Spinal cord (tissue), 10 donors: Measurements from ENCODE around the gene ISCU. TPM values are rescaled to one million over a fixed set of nuclear protein-coding genes. Genes with fewer than 3 reads are reported as not detected.
A peak's percentile ranks its signal among the peaks of the same experiment; 100 is the strongest.

ENCODE experiments used
- DNase-seq, 6 donors: peaks; one replicate each; pipeline versions ENCODE4 v3.0.0 to v3.0.0-alpha.2; 2013 to 2015; ENCODE audit warnings: low spot score in 6 of 6, low read depth in 4 of 6
- H3K27ac ChIP-seq: one replicate; pipeline ENCODE4 v1.5.1; 2013; ENCODE audit warnings: low read depth, low read length, control low read depth
- H3K27me3 ChIP-seq: one replicate; pipeline ENCODE4 v1.6.1; 2013; ENCODE audit warnings: low read length; ENCODE audit not compliant: control insufficient read depth, insufficient read depth
- H3K36me3 ChIP-seq: one replicate; pipeline ENCODE4 v1.6.1; 2013; ENCODE audit warnings: low read length; ENCODE audit not compliant: control insufficient read depth, insufficient read depth
- H3K4me1 ChIP-seq: one replicate; pipeline ENCODE4 v1.6.1; 2013; ENCODE audit warnings: low read length; ENCODE audit not compliant: control insufficient read depth, insufficient read depth
- H3K4me3 ChIP-seq: one replicate; pipeline ENCODE4 v1.5.1; 2013; ENCODE audit warnings: low read depth, low read length, control low read depth
- H3K9me3 ChIP-seq: one replicate; pipeline ENCODE4 v1.6.1; 2013; ENCODE audit warnings: low read length; ENCODE audit not compliant: control insufficient read depth, insufficient read depth
- WGBS: methylation state at CpG from one replicate; pipeline ENCODE4 v1.1.5; 2013; ENCODE audit warnings: missing lambda C conversion rate; ENCODE audit not compliant: insufficient coverage; 5-methylcytosine and 5-hydroxymethylcytosine counted together
- polyA plus RNA-seq, 2 donors: library from polyadenylated mRNA; unstranded; fragments of 120-200 nt; gene quantifications; one replicate each; pipeline ENCODE4 v1.2.1, GENCODE V29; 2013; ENCODE audit not compliant: insufficient read length in 2 of 2
- total RNA-seq, 2 donors: library from RNA; depleted of rRNA in 1 of 2; stranded (reverse); fragments of 120-200 nt in 1 of 2; fragments of >200 nt in 1 of 2; gene quantifications; one replicate each; pipeline versions ENCODE4 v1.2.3 to v1.2.4, GENCODE V29; 2013 to 2014
- donor health status: healthy.

ISCU gene
- total and polyA plus RNA-seq, 4 donors, result 90.9 to 112 (median 108) TPM

DNA sequence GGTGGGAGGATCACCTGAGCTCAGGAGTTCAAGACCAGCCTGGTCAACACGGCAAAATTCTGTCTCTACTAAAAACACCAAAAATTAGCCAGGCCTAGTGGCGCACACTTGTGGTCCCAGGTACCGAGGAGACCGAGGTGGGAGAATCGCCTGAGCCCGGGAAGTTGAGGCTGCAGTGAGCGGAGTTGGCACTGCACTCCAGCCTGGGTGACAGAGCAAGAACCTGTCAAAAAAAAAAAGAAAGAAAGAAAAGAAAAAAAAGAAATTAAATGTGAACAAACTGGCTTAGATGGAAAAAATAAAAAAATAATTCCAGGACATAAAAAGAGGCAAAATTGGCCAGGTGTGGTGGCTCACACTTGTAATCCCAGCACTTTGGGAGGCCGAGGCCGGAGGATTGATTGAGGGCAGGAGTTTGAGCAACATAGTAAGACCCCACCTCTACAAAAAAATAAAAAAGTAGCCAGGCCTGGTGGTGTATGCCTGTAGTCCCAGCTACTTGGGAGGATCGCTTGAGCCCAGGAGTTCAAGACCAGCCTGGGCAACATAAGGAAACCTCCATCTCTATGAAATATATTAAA, 32.0 kb downstream of the ISCU start:
- no peaks in the 10 kb centered on the region for H3K9me3 ChIP-seq
- H3K4me1 ChIP-seq, result peaks cover 14% of the 10 kb centered on the region

GRCh38 chr12:108594960-108595710, 32.7 kb downstream of the ISCU start:
- H3K4me3 ChIP-seq, result no peak overlapping the region
- no peaks in the 10 kb centered on the region for H3K27me3 ChIP-seq
- no peak for DNase-seq
- no peaks in the 10 kb centered on the region for H3K36me3 ChIP-seq
- no peaks in the 10 kb centered on the region for H3K9me3 ChIP-seq
- H3K27ac ChIP-seq, result no peak overlapping the region
- H3K4me1 ChIP-seq, result peaks cover 9% of the 10 kb centered on the region
- 96% methylated on average over 6 of the region's 7 CpGs for WGBS

More for the DNA sequence above, 32.0 kb downstream of the ISCU start:
- no peak overlapping the region for H3K4me3 ChIP-seq
- H3K27ac ChIP-seq, result no peak overlapping the region
- no peaks in the 10 kb centered on the region for H3K27me3 ChIP-seq
- 100% methylated on average over 2 of the region's 10 CpGs for WGBS
- H3K36me3 ChIP-seq, result no peaks in the 10 kb centered on the region
- no peak for DNase-seq

DNA sequence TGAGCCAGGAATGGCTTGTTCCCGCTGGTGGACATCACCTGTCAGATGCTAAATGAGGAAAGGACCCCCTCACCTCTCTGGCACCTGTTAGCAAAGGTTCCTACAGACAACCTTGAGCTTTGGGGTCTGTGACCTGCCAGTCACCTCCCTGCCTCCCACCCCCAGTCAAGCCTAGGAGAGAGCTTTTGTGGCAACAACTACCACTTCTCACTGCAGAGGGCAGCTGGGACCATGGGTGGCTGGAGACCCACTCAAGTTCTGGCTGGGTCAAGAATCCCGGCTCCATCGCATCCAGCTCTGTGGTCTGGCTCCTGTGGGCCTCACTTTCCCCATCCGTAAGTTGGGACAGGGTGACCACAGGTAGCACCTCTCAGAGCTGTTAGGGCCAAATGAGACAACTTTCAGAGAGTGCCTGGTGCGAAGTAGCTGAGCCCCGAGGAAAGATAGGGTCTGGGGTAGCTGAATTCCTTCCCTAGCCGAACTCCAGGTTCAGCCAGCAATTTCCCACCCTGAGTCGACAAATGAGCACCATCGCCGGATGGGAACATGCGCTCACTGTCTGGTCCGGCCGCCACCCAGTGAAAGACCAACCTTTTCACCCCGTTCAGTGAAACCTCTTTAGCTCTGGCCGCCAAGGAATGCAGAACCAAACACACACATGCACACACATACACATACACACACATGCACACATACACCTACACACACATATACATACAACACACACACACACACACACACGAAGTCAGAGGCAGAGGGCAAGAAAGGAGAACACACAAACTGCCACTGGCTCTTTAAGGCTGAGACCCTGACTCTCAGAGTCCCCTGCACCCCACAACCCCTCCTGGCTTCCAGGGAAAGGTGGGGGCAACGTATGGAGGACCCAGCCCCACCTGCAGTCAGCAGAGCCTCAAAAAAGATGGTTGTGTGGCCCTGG, 33.6 kb downstream of the ISCU start:
- H3K27me3 ChIP-seq, result no peaks in the 10 kb centered on the region
- WGBS, result 73% methylated on average over 16 of the region's 17 CpGs
- H3K36me3 ChIP-seq, result no peaks in the 10 kb centered on the region
- no peak overlapping the region for H3K27ac ChIP-seq
- H3K9me3 ChIP-seq, result no peaks in the 10 kb centered on the region
- peaks cover 9% of the 10 kb centered on the region for H3K4me1 ChIP-seq
- DNase-seq, result no peak
- peak overlapping the region; percentile 5 for H3K4me3 ChIP-seq

- no peak for DNase-seq
- no peaks in the 10 kb centered on the region for H3K36me3 ChIP-seq
- peaks cover 9% of the 10 kb centered on the region for H3K4me1 ChIP-seq
- H3K9me3 ChIP-seq, result no peaks in the 10 kb centered on the region
- no peak overlapping the region for H3K27ac ChIP-seq
- H3K4me3 ChIP-seq, result peak overlapping the region; percentile 31
- H3K27me3 ChIP-seq, result no peaks in the 10 kb centered on the region
- WGBS, result 67% methylated on average over 6 of the region's 10 CpGs
These were observed 34.6 kb downstream of the ISCU start for GRCh38 chr12:108596854-108597558.

DNA sequence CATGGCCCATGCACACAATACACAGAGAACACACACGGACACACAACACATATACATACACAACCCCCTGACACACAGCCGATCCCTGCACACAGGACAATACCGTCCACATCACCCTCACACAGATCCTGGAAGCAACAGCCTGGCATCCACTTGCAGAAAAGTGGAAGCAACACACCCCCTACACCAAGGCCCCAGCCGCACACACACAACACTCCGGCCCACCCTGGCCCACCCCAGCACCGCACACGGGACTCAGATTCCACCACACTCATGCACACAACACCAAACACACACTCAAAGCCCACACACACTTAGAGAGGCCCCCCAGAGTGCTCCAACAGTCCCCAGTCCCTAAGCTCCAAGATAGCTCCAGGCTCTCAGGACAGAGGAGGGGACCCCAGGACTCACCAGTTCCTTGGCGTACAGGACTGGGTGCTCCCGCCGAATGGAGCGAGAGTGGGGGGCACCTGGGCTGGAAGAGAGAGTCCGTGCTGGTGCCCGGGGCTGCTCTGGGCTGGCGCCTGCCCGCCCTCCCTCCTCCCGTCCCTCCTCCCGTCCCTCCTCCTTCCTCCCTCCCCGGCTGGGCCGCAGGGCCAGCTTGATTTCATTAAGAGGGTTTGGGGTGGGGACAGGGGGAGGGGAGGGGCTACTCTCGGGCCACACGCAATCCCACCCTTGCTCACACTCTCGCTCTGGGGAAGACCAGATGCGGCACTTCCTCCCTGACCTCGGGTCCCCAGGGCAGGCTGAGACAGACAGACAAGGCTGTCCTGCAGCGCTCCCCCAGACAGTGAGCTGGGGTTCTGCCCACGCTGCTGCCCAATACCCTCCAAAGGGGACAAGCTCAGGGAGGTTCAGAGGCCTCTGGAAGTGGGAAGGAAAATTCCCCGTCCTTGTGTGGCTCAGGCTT, 35.4 kb downstream of the ISCU start, which contains the start of gene TMEM119:
TSS of gene TMEM119 (minus strand) at position 526 of the 913 bp plus-strand sequence. CDS start 5,701 bp downstream, outside the sequence.
- Histone ChIP-seq H3K27ac (peak within 1 kb of the TSS; percentile 10), H3K4me1 (peaks cover 9% of the 10 kb centered on the region), H3K4me3 (peak within 1 kb of the TSS; percentile 31), H3K27me3 (no peaks in the 10 kb centered on the region), H3K9me3 (no peaks in the 10 kb centered on the region), H3K36me3 (no peaks in the 10 kb centered on the region)
- 45% methylated on average over 14 of the region's 27 CpGs for WGBS
- peak in 1 of 6 donors; percentile 43 for DNase-seq

GRCh38 chr12:108598553-108599250, 36.3 kb downstream of the ISCU start:
- Histone ChIP-seq H3K4me1 (peaks cover 5% of the 10 kb centered on the region), H3K27me3 (no peaks in the 10 kb centered on the region), H3K9me3 (no peaks in the 10 kb centered on the region), H3K27ac (no peak overlapping the region), H3K36me3 (no peaks in the 10 kb centered on the region), H3K4me3 (no peak overlapping the region)
- DNase-seq, result no peak
- WGBS, result 89% methylated on average over 11 of the region's 11 CpGs

- H3K27me3 ChIP-seq, result no peaks in the 10 kb centered on the region
- H3K9me3 ChIP-seq, result no peaks in the 10 kb centered on the region
- 91% methylated on average over 4 of the region's 6 CpGs for WGBS
- no peak overlapping the region for H3K27ac ChIP-seq
- no peak overlapping the region for H3K4me3 ChIP-seq
- DNase-seq, result no peak
- H3K4me1 ChIP-seq, result peaks cover 5% of the 10 kb centered on the region
- no peaks in the 10 kb centered on the region for H3K36me3 ChIP-seq
These were observed 37.1 kb downstream of the ISCU start for GRCh38 chr12:108599541-108599940.

GRCh38 chr12:108599948-108600701, 37.7 kb downstream of the ISCU start:
- WGBS, result 73% methylated on average over 7 of the region's 10 CpGs

More at GRCh38 chr12:108599948-108600701, 37.7 kb downstream of the ISCU start:
- no peaks in the 10 kb centered on the region for H3K36me3 ChIP-seq
- H3K27ac ChIP-seq, result no peak overlapping the region
- no peaks in the 10 kb centered on the region for H3K27me3 ChIP-seq
- H3K9me3 ChIP-seq, result no peaks in the 10 kb centered on the region
- DNase-seq, result no peak
- H3K4me1 ChIP-seq, result peaks cover 5% of the 10 kb centered on the region
- no peak overlapping the region for H3K4me3 ChIP-seq
